Stimulated activated naive B cell treated with anti-CD40 and anti-IgM and Interleukin-4, amounts not matched to agents 10 μg/mL and 1 μg/mL and 100 μg/mL, for 72 hours (primary cell): ENCODE results near the gene NPTX2.
A peak's percentile ranks its signal among the peaks of the same experiment; 100 is the strongest.

Source experiments
- ATAC-seq, 2 donors: fragments of 150-1000 bp; cut with Tn5 transposase; replicated peaks; 2 replicates each; pipeline ENCODE4 v1.10.0; 2021; ENCODE audit warnings: moderate library complexity in 1 of 2
- DNase-seq: peaks from one replicate; pipeline ENCODE4 v3.0.0; 2021
- H3K27ac Mint-ChIP-seq: one replicate; pipeline ENCODE4 v1.8.0; 2022; ENCODE audit warnings: mild to moderate bottlenecking, mixed read lengths
- H3K27me3 Mint-ChIP-seq, 2 donors: one replicate each; pipeline ENCODE4 v1.8.0; 2022; ENCODE audit warnings: mixed read lengths in 2 of 2
- H3K36me3 Mint-ChIP-seq, 2 donors: one replicate each; pipeline ENCODE4 v1.8.0; 2022; ENCODE audit warnings: mixed read lengths in 2 of 2, mild to moderate bottlenecking in 1 of 2
- H3K4me1 Mint-ChIP-seq, 2 donors: one replicate each; pipeline ENCODE4 v1.8.0; 2022; ENCODE audit warnings: mixed read lengths in 2 of 2, mild to moderate bottlenecking in 1 of 2
- H3K4me3 Mint-ChIP-seq, 2 donors: one replicate each; pipeline ENCODE4 v1.8.0; 2022; ENCODE audit warnings: mild to moderate bottlenecking in 2 of 2, mixed read lengths in 2 of 2, moderate library complexity in 1 of 2
- H3K9me3 Mint-ChIP-seq, 2 donors: one replicate each; pipeline ENCODE4 v1.8.0; 2022; ENCODE audit warnings: mixed read lengths in 2 of 2, mild to moderate bottlenecking in 1 of 2

Gene NPTX2

GRCh38 chr7:98627413-98627790 is 10.3 kb downstream of the NPTX2 start:
- DNase-seq (no peak), ATAC-seq (no peak)
- Mint-ChIP-seq H3K27ac (no peak overlapping the region), H3K4me1 (peaks cover 0 to 5% of the 10 kb centered on the region in 2 donors), H3K9me3 (peaks cover 5% of the 10 kb centered on the region in 2 donors), H3K4me3 (no peak overlapping the region), H3K36me3 (peaks cover 3 to 5% of the 10 kb centered on the region in 2 donors), H3K27me3 (peaks cover 26 to 71% of the 10 kb centered on the region in 2 donors)

- H3K9me3 Mint-ChIP-seq, result peaks cover 7 to 9% of the 10 kb centered on the region in 2 donors
- no peak overlapping the region for H3K4me3 Mint-ChIP-seq
- H3K36me3 Mint-ChIP-seq, result peaks cover 3 to 5% of the 10 kb centered on the region in 2 donors
- no peak for ATAC-seq
- H3K4me1 Mint-ChIP-seq, result peaks cover 0 to 5% of the 10 kb centered on the region in 2 donors
- H3K27me3 Mint-ChIP-seq, result peaks cover 20 to 63% of the 10 kb centered on the region in 2 donors
- H3K27ac Mint-ChIP-seq, result no peak overlapping the region
- no peak for DNase-seq
Observed at GRCh38 chr7:98628418-98628817, 11.3 kb downstream of the NPTX2 start.

GRCh38 chr7:98629001-98629431 is 11.9 kb downstream of the NPTX2 start:
- Mint-ChIP-seq H3K36me3 (peaks cover 3 to 5% of the 10 kb centered on the region in 2 donors), H3K4me1 (peaks cover 0 to 5% of the 10 kb centered on the region in 2 donors), H3K27ac (no peak overlapping the region), H3K27me3 (peaks cover 20 to 61% of the 10 kb centered on the region in 2 donors), H3K4me3 (no peak overlapping the region), H3K9me3 (peaks cover 7 to 10% of the 10 kb centered on the region in 2 donors)
- ATAC-seq, result no peak
- no peak for DNase-seq

GRCh38 chr7:98630149-98630548 is 13.1 kb downstream of the NPTX2 start:
- DNase-seq, result no peak
- Mint-ChIP-seq H3K9me3 (peaks cover 7 to 9% of the 10 kb centered on the region in 2 donors), H3K4me3 (no peak overlapping the region), H3K36me3 (peaks cover 3 to 5% of the 10 kb centered on the region in 2 donors), H3K27me3 (peaks cover 12 to 50% of the 10 kb centered on the region in 2 donors), H3K27ac (no peak overlapping the region), H3K4me1 (peaks cover 0 to 5% of the 10 kb centered on the region in 2 donors)
- ATAC-seq, result no peak

- Mint-ChIP-seq H3K27ac (no peak overlapping the region), H3K36me3 (peaks cover 3 to 5% of the 10 kb centered on the region in 2 donors), H3K4me3 (no peak overlapping the region), H3K9me3 (peaks cover 7 to 9% of the 10 kb centered on the region in 2 donors), H3K27me3 (peaks cover 12 to 48% of the 10 kb centered on the region in 2 donors), H3K4me1 (peaks cover 0 to 5% of the 10 kb centered on the region in 2 donors)
- ATAC-seq (no peak), DNase-seq (no peak)
Observed at GRCh38 chr7:98630770-98631169, 13.7 kb downstream of the NPTX2 start.

GRCh38 chr7:98638853-98639252 is 21.8 kb downstream of the NPTX2 start:
- peaks cover 14 to 23% of the 10 kb centered on the region in 2 donors for H3K4me1 Mint-ChIP-seq
- no peak overlapping the region for H3K27ac Mint-ChIP-seq
- H3K4me3 Mint-ChIP-seq, result no peak overlapping the region
- H3K36me3 Mint-ChIP-seq, result no peaks in the 10 kb centered on the region
- peaks cover 0 to 18% of the 10 kb centered on the region in 2 donors for H3K27me3 Mint-ChIP-seq
- peaks cover 12 to 14% of the 10 kb centered on the region in 2 donors for H3K9me3 Mint-ChIP-seq
- ATAC-seq, result no peak
- no peak for DNase-seq

- peaks cover 0 to 18% of the 10 kb centered on the region in 2 donors for H3K27me3 Mint-ChIP-seq
- H3K4me3 Mint-ChIP-seq, result no peak overlapping the region
- H3K36me3 Mint-ChIP-seq, result no peaks in the 10 kb centered on the region
- peaks cover 10 to 14% of the 10 kb centered on the region in 2 donors for H3K9me3 Mint-ChIP-seq
- DNase-seq, result no peak
- no peak overlapping the region for H3K27ac Mint-ChIP-seq
- H3K4me1 Mint-ChIP-seq, result peaks cover 17 to 26% of the 10 kb centered on the region in 2 donors
- no peak for ATAC-seq
Observed at GRCh38 chr7:98640375-98640774, 23.3 kb downstream of the NPTX2 start.

DNA sequence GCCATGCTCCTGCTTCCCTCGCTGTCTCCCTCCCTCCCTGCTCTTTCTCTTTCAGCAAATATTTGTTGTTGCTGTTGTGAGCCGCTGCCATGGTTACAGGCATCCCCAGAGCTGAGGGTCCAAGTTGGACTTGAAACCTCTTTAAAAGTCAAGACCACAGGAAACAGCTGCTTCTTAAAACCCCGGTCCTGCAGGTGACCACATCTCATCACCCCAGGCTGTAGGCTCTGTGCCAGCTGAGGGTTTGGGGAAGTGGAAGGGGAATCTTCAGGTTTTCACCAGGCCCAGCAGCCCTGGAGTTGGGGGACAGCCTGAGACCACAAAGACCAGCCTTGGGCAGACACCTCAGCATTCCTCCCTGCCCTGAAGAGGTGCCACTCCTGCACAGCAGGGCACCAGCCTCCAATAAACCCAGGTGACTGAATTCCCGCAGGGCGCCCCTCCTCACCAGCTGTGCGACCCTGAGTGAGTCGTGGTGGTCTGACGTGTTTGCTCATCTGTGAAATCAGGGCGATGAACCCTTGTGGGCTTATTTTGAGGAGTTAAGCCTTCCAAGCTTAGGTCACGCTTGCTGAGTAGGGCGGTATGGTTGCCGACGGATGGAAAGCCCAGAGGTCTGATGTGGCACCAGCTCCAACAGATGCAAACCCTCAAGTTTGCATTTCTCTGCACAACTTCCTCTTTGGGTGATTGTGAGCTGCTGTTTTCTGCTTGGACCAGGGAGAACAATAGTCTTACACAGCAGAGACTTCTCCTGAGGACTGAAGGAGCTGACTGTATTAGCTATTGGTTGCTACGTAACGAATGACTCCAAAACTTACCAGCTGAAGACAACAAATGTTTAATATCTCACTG is 24.8 kb downstream of the NPTX2 start:
- Mint-ChIP-seq H3K9me3 (peaks cover 10 to 14% of the 10 kb centered on the region in 2 donors), H3K27ac (peak overlapping the region; percentile 96), H3K36me3 (peaks cover 0 to 3% of the 10 kb centered on the region in 2 donors), H3K27me3 (peaks cover 0 to 12% of the 10 kb centered on the region in 2 donors), H3K4me3 (peak overlapping the region; percentile 48 to 52), H3K4me1 (peaks cover 17 to 26% of the 10 kb centered on the region in 2 donors)
- DNase-seq (peak; percentile 78), ATAC-seq (peak; percentile 85 to 88)

- Mint-ChIP-seq H3K27me3 (peaks cover 0 to 21% of the 10 kb centered on the region in 2 donors), H3K27ac (peak overlapping the region; percentile 37), H3K36me3 (peaks cover 0 to 3% of the 10 kb centered on the region in 2 donors), H3K4me3 (no peak overlapping the region), H3K4me1 (peaks cover 17 to 26% of the 10 kb centered on the region in 2 donors), H3K9me3 (peaks cover 6 to 9% of the 10 kb centered on the region in 2 donors)
- DNase-seq (no peak), ATAC-seq (peak; percentile 11 to 13)
Observed at GRCh38 chr7:98643236-98643985, 26.3 kb downstream of the NPTX2 start.

DNA sequence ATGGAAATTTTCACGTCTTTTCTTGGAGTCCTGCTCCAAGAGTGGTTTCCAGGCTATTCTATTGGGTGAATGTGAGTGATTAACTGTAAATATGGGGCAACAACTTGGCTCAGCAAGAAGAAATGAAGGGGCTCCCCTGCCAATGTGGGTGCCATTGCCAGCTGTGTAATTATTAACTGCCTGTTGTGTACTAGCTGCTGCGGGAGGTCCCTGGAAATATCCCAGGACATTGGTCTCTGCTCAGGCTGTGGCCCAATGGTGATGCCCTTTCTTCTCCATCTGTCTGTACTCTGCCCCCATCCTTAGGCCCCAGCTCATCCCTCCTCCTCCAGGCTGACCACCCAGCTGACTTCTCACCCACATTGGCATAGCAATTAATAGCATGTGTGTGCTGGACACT is 29.4 kb downstream of the NPTX2 start:
- peaks cover 0 to 3% of the 10 kb centered on the region in 2 donors for H3K36me3 Mint-ChIP-seq
- DNase-seq, result no peak
- no peak overlapping the region for H3K4me3 Mint-ChIP-seq
- H3K4me1 Mint-ChIP-seq, result peaks cover 14 to 26% of the 10 kb centered on the region in 2 donors
- no peak overlapping the region for H3K27ac Mint-ChIP-seq
- no peak for ATAC-seq
- H3K27me3 Mint-ChIP-seq, result peaks cover 15 to 41% of the 10 kb centered on the region in 2 donors
- peaks cover 0 to 8% of the 10 kb centered on the region in 2 donors for H3K9me3 Mint-ChIP-seq

GRCh38 chr7:98647326-98647725 is 30.2 kb downstream of the NPTX2 start:
- Mint-ChIP-seq H3K27ac (no peak overlapping the region), H3K4me3 (no peak overlapping the region), H3K4me1 (peaks cover 7 to 19% of the 10 kb centered on the region in 2 donors), H3K36me3 (peaks cover 0 to 3% of the 10 kb centered on the region in 2 donors), H3K9me3 (peaks cover 0 to 8% of the 10 kb centered on the region in 2 donors), H3K27me3 (peaks cover 15 to 41% of the 10 kb centered on the region in 2 donors)
- DNase-seq (no peak), ATAC-seq (no peak)

DNA sequence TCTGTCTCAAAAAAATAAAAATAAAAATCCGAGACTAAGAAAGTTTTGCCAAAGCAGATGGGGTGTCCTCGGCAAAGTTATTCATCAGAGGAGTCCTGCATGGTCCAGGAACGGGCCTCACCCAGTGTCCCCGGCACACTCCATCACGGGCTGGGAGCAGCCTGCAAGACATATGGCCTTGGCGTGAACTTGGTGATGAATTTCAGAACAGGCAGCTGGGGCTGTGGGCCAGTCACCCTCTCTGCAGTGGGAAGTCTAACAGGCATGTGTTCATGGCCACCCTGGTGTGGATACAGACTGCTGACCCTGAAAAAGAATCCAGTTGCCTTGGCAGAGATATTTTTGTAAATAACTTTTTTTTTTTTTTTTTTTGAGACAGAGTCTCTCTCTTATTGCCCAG is 34.7 kb downstream of the NPTX2 start:
- peaks cover 4 to 8% of the 10 kb centered on the region in 2 donors for H3K9me3 Mint-ChIP-seq
- H3K36me3 Mint-ChIP-seq, result no peaks in the 10 kb centered on the region
- no peak overlapping the region for H3K4me3 Mint-ChIP-seq
- no peaks in the 10 kb centered on the region for H3K4me1 Mint-ChIP-seq
- no peak overlapping the region for H3K27ac Mint-ChIP-seq
- DNase-seq (no peak), ATAC-seq (no peak)
- peaks cover 15 to 31% of the 10 kb centered on the region in 2 donors for H3K27me3 Mint-ChIP-seq

- Mint-ChIP-seq H3K4me3 (no peak overlapping the region), H3K27ac (no peak overlapping the region), H3K9me3 (peaks cover 4 to 8% of the 10 kb centered on the region in 2 donors), H3K36me3 (no peaks in the 10 kb centered on the region), H3K4me1 (no peaks in the 10 kb centered on the region), H3K27me3 (peaks cover 15 to 19% of the 10 kb centered on the region in 2 donors)
- ATAC-seq (no peak), DNase-seq (no peak)
Observed at GRCh38 chr7:98653601-98654310, 36.7 kb downstream of the NPTX2 start.
